Neutrophil (primary cell): Measurements from ENCODE around the gene CA9.

Experiments
- H3K27ac ChIP-seq: fragments of 200-600 bp; sonication (generic); 2 replicates; pipeline ENCODE4 v1.5.1; 2016; ENCODE audit warnings: mild to moderate bottlenecking, moderate library complexity
- H3K27me3 ChIP-seq: fragments of 200-600 bp; sonication (generic); 2 replicates; pipeline ENCODE4 v1.6.0; 2016; ENCODE audit warnings: mild to moderate bottlenecking
- H3K36me3 ChIP-seq: fragments of 200-600 bp; sonication (generic); 2 replicates; pipeline ENCODE4 v1.5.1; 2017
- H3K4me1 ChIP-seq, 2 experiments: fragments of 200-600 bp in 1 of 2; sonication (generic) in 1 of 2; 1 replicate in 1 of 2; 2 replicates in 1 of 2; pipeline versions ENCODE4 v1.5.1 to v1.6.1; 2013 to 2016; ENCODE audit warnings: low read depth in 1 of 2, low read length in 1 of 2, mild to moderate bottlenecking in 1 of 2, moderate library complexity in 1 of 2; ENCODE audit not compliant: control insufficient read depth in 1 of 2, insufficient read depth in 1 of 2
- H3K4me3 ChIP-seq, 2 experiments: fragments of 200-600 bp in 1 of 2; sonication (generic) in 1 of 2; 1 replicate in 1 of 2; 2 replicates in 1 of 2; pipeline ENCODE4 v1.5.1; 2013 to 2016; ENCODE audit warnings: low read depth in 1 of 2, low read length in 1 of 2, mild to moderate bottlenecking in 1 of 2, moderate library complexity in 1 of 2
- H3K9me3 ChIP-seq: fragments of 200-600 bp; sonication (generic); 2 replicates; pipeline ENCODE4 v1.5.1; 2016
- CTCF ChIP-seq: fragments of 200-600 bp; sonication (generic); IDR thresholded peaks from 2 replicates; pipeline ENCODE4 v1.5.1; 2016; ENCODE audit warnings: antibody characterized with exemption

CA9 gene

DNA sequence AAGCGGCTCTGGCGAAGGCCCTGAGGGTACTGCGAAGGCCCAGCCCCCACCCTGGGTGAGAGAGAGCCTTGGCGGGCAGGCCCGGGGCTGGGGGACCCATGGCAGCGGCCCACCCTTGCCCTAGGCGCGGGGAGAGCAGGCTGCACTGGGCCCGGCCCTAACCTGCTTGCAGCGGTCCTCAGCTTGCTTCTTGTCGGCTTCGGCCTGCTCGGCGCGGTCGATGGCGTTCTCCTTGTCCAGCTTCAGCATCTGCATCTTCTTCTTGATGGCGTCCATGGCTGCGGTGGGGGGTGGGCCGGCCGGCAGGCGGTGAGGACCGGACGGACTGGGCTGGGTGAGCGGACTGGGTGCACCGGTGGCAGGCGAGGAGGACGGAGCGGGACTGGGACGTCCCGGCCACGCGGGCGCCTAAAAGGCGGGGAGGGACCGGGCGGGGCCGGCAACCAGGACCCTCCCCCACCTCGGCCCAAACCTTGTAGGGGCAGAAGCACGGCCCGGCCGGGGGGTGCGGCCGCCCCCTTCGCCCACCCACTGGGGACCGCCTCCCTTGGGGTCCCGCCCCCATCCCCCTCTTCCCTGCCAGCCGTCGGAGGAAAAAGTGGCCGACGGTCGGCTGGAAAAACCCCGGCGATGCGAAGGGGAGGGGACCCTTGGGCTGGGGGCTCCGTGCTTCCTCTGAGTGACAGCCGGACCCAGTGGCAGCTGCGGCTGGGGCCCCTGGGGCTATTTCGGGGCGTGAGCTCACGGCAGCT is 16.0 kb downstream of the CA9 start, which contains the start of gene TPM2:
Gene TPM2, minus strand, starts transcription at position 384 of the 752 bp plus-strand sequence. Its CDS starts 108 bp downstream, at position 276.
- no peaks in the 10 kb centered on the region for H3K36me3 ChIP-seq
- no peak for TF ChIP-seq CTCF
- H3K4me3 ChIP-seq = peak within 1 kb of the TSS; percentile 67 to 92
- H3K27ac ChIP-seq = peak within 1 kb of the TSS; percentile 51
- peaks cover 27% of the 10 kb centered on the region for H3K27me3 ChIP-seq
- peaks cover 10 to 16% of the 10 kb centered on the region in 2 experiments for H3K4me1 ChIP-seq
- no peaks in the 10 kb centered on the region for H3K9me3 ChIP-seq

GRCh38 chr9:35690294-35690613 is 16.5 kb downstream of the CA9 start:
- TF ChIP-seq CTCF = no peak
- peaks cover 4% of the 10 kb centered on the region for H3K36me3 ChIP-seq
- H3K4me1 ChIP-seq = peaks cover 10 to 16% of the 10 kb centered on the region in 2 experiments
- H3K4me3 ChIP-seq = peak overlapping the region; percentile 67 to 92
- peaks cover 27% of the 10 kb centered on the region for H3K27me3 ChIP-seq
- no peaks in the 10 kb centered on the region for H3K9me3 ChIP-seq
- peak overlapping the region; percentile 51 for H3K27ac ChIP-seq

- Histone ChIP-seq H3K27me3 (peaks cover 27% of the 10 kb centered on the region), H3K36me3 (peaks cover 8% of the 10 kb centered on the region), H3K27ac (peak overlapping the region; percentile 51), H3K4me1 (peaks cover 10 to 16% of the 10 kb centered on the region in 2 experiments), H3K4me3 (peak overlapping the region; percentile 67 to 92), H3K9me3 (no peaks in the 10 kb centered on the region)
- TF ChIP-seq CTCF = no peak
These were observed 17.0 kb downstream of the CA9 start for GRCh38 chr9:35690614-35691333.

DNA sequence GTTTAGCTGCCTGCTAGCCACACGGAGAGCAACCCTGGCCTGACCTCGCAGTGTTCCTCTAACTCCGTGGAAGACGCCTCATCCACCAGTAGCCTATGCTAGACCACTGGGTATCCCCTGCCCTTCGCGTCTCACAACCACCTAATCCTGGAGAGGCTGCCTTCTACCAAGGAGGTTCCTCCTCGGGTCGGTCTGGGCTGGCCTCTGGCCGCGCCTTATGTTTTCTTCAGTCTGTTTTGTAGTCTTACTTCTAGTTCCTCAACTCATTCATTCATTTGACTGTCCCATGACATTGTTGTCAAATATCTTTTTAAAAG is 17.6 kb downstream of the CA9 start:
- H3K4me3 ChIP-seq = peak overlapping the region; percentile 67 to 92
- H3K27ac ChIP-seq = peak overlapping the region; percentile 19
- H3K9me3 ChIP-seq = no peaks in the 10 kb centered on the region
- peaks cover 10 to 16% of the 10 kb centered on the region in 2 experiments for H3K4me1 ChIP-seq
- peaks cover 14% of the 10 kb centered on the region for H3K36me3 ChIP-seq
- H3K27me3 ChIP-seq = peaks cover 27% of the 10 kb centered on the region
- TF ChIP-seq CTCF = no peak

DNA sequence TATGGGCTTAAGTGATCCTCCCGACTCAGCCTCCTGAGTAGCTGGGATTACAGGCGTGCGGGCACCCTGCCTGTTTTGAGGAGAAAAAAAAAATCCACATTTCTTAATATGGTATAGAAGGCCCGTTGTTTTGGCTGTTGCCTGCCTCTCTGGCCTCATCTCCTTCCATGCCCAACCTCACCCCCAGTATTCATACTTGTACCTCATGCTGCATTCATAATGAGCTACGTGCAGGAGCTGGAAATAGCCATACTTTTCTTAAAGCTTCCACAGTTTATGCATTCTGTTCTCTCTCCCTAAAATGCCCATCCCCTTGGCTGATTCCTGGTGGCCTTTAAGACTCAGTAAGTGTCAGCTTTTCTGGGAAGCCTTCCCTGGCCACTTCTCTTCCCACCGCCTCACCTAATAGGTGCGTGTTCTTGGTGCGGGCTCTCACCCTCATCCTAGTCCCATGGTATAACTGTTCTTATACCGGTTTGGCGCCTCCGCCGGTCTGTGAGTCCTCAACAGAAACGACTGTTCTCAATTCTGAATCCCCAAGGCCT is 18.1 kb downstream of the CA9 start:
- peaks cover 10 to 16% of the 10 kb centered on the region in 2 experiments for H3K4me1 ChIP-seq
- H3K36me3 ChIP-seq = peaks cover 19% of the 10 kb centered on the region
- H3K9me3 ChIP-seq = no peaks in the 10 kb centered on the region
- no peak overlapping the region for H3K27ac ChIP-seq
- no peak overlapping the region for H3K4me3 ChIP-seq
- H3K27me3 ChIP-seq = peaks cover 27% of the 10 kb centered on the region
- TF ChIP-seq CTCF = no peak
